Measurements from ENCODE around the gene INTS13.

INTS13 gene

GRCh38 chr12:26896913-26897312 lies 40.9 kb downstream of the INTS13 start:
- no peak for DNase-seq (ENCODE audit: insufficient read length, low spot score)
- TF ChIP-seq POLR2AphosphoS5 (IDR thresholded peaks at IDR 0.05; ENCODE audit: low read depth, low read length) = no peak
- no peak for FAIRE-seq

DNA sequence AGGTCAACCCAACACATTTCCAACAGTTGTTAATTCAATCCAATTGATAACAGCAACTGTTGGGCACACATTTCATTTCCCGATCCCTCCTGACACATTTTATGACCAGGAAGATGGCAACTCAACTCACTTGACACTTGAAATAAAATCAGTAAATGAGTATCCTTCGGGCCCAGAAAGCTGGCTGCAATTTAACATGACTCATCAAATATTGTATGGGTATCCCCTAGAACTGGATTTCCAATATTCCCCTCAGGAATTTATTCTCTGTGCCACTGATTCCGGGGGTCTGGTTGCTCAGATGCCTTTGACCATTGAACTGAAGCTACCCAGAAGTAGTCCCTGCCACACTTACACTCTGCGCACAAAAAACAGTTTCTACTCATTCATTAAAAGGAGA lies 42.1 kb downstream of the INTS13 start:
- no peak for DNase-seq (ENCODE audit: insufficient read length, low spot score)
- TF ChIP-seq POLR2A (IDR thresholded peaks at IDR 0.05; ENCODE audit: low read depth, low read length) (no peak), PAX5 (IDR thresholded peaks at IDR 0.05; ENCODE audit: insufficient read depth, low read length, severe bottlenecking) (no peak), TAF1 (IDR thresholded peaks at IDR 0.05; ENCODE audit: low read depth, low read length) (no peak), SPI1 (IDR thresholded peaks at IDR 0.05; ENCODE audit: low read depth, low read length) (no peak), POLR2AphosphoS5 (IDR thresholded peaks at IDR 0.05; ENCODE audit: low read depth, low read length) (no peak), POU2F2 (IDR thresholded peaks at IDR 0.05; ENCODE audit: low read depth, low read length) (no peak)
- FAIRE-seq = no peak

DNA sequence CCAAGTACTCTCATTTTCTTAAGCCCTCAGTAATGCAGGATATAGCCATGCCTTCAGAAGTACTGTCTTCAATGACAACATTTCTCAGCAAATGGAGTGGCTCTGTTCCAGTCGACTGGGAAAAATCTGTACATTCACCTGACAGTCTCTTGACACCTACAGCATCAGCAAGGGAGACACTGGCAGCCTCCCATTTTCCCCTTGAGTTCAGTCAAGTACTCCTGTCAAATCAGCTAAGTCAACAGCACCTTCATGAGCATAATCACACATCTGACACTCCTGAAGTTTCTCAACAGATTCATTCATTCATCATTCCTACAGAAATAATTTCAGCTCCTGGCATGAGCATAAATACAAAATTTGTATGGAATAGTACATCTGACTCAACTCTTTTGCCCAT lies 46.1 kb downstream of the INTS13 start:
- DNase-seq (ENCODE audit: insufficient read length, low spot score) = no peak
- no peak for TF ChIP-seq SPI1 (IDR thresholded peaks at IDR 0.05; ENCODE audit: low read depth, low read length)
- no peak for TF ChIP-seq POLR2A (IDR thresholded peaks at IDR 0.05; ENCODE audit: low read depth, low read length)
- no peak for TF ChIP-seq TAF1 (IDR thresholded peaks at IDR 0.05; ENCODE audit: low read depth, low read length)
- no peak for TF ChIP-seq POU2F2 (IDR thresholded peaks at IDR 0.05; ENCODE audit: low read depth, low read length)
- TF ChIP-seq PAX5 (IDR thresholded peaks at IDR 0.05; ENCODE audit: insufficient read depth, low read length, severe bottlenecking) = no peak
- TF ChIP-seq POLR2AphosphoS5 (IDR thresholded peaks at IDR 0.05; ENCODE audit: low read depth, low read length) = no peak
- no peak for FAIRE-seq

- TF ChIP-seq PAX5 (IDR thresholded peaks at IDR 0.05; ENCODE audit: insufficient read depth, low read length, severe bottlenecking) (no peak), POLR2A (IDR thresholded peaks at IDR 0.05; ENCODE audit: low read depth, low read length) (no peak), POU2F2 (IDR thresholded peaks at IDR 0.05; ENCODE audit: low read depth, low read length) (no peak), SPI1 (IDR thresholded peaks at IDR 0.05; ENCODE audit: low read depth, low read length) (no peak), POLR2AphosphoS5 (IDR thresholded peaks at IDR 0.05; ENCODE audit: low read depth, low read length) (no peak), TAF1 (IDR thresholded peaks at IDR 0.05; ENCODE audit: low read depth, low read length) (no peak)
- no peak for DNase-seq (ENCODE audit: insufficient read length, low spot score)
- no peak for FAIRE-seq
Measured at GRCh38 chr12:26890784-26891183, 47.0 kb downstream of the INTS13 start.

- FAIRE-seq = peak; percentile 97
- peak; percentile 55 for DNase-seq (ENCODE audit: insufficient read length, low spot score)
- TF ChIP-seq POLR2A (IDR thresholded peaks at IDR 0.05; ENCODE audit: low read depth, low read length) (no peak), TAF1 (IDR thresholded peaks at IDR 0.05; ENCODE audit: low read depth, low read length) (no peak), SPI1 (IDR thresholded peaks at IDR 0.05; ENCODE audit: low read depth, low read length) (no peak), POU2F2 (IDR thresholded peaks at IDR 0.05; ENCODE audit: low read depth, low read length) (no peak), PAX5 (IDR thresholded peaks at IDR 0.05; ENCODE audit: insufficient read depth, low read length, severe bottlenecking) (no peak), POLR2AphosphoS5 (IDR thresholded peaks at IDR 0.05; ENCODE audit: low read depth, low read length) (no peak)
Measured at GRCh38 chr12:26884765-26885576, 52.8 kb downstream of the INTS13 start.

DNA sequence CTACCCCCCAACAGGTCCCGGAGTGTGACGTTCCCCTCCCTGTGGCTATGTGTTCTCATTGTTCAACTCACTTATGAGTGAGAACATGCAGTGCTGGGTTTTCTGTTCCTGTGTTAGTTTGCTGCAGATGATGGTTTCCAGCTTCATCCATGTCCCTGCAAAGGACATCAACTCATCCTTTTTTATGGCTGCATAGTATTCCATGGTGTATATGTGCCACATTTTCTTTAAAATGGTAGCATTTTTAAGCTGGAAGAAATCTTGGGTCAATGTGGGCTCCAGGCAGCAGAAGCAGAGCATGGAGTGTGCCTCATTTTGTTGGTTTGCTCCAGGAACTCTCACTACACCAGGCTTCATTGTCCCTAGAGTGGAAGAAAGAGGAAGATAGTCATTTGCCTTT lies 57.2 kb downstream of the INTS13 start:
- TF ChIP-seq POU2F2 (IDR thresholded peaks at IDR 0.05; ENCODE audit: low read depth, low read length) = no peak
- TF ChIP-seq POLR2A (IDR thresholded peaks at IDR 0.05; ENCODE audit: low read depth, low read length) = no peak
- no peak for TF ChIP-seq SPI1 (IDR thresholded peaks at IDR 0.05; ENCODE audit: low read depth, low read length)
- no peak for TF ChIP-seq TAF1 (IDR thresholded peaks at IDR 0.05; ENCODE audit: low read depth, low read length)
- no peak for TF ChIP-seq PAX5 (IDR thresholded peaks at IDR 0.05; ENCODE audit: insufficient read depth, low read length, severe bottlenecking)
- FAIRE-seq = no peak

DNA sequence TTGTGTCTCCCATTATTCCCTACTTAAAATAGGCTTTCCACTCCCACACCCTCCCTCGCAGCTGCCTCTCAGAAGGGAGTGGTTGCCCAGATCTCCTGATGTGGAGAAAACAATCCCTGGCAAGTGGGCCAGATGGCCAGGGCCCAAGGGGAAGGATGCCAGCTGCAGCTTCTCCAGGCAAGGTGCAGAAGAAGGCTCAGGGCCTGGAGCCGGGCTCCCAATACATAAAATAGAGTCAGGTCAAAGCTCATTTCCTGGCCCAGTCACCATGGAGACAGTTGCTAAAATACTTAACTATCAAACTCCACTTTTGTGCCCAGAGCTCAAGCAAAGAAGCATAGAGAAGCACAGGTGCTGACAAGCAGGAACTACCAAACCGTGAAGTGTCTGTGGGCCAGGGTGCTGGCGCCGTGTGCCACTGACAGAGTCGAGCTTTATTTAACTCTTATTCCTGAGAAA lies 59.1 kb downstream of the INTS13 start:
- no peak for TF ChIP-seq POLR2AphosphoS5 (IDR thresholded peaks at IDR 0.05; ENCODE audit: low read depth, low read length)
- TF ChIP-seq PAX5 (IDR thresholded peaks at IDR 0.05; ENCODE audit: insufficient read depth, low read length, severe bottlenecking) = no peak
- no peak for TF ChIP-seq SPI1 (IDR thresholded peaks at IDR 0.05; ENCODE audit: low read depth, low read length)
- no peak for TF ChIP-seq POU2F2 (IDR thresholded peaks at IDR 0.05; ENCODE audit: low read depth, low read length)
- no peak for TF ChIP-seq TAF1 (IDR thresholded peaks at IDR 0.05; ENCODE audit: low read depth, low read length)
- TF ChIP-seq POLR2A (IDR thresholded peaks at IDR 0.05; ENCODE audit: low read depth, low read length) = no peak
- DNase-seq (ENCODE audit: insufficient read length, low spot score) (no peak), FAIRE-seq (peak; percentile 77)

More for the DNA sequence above, 57.2 kb downstream of the INTS13 start:
- no peak for DNase-seq (ENCODE audit: insufficient read length, low spot score)

DNA sequence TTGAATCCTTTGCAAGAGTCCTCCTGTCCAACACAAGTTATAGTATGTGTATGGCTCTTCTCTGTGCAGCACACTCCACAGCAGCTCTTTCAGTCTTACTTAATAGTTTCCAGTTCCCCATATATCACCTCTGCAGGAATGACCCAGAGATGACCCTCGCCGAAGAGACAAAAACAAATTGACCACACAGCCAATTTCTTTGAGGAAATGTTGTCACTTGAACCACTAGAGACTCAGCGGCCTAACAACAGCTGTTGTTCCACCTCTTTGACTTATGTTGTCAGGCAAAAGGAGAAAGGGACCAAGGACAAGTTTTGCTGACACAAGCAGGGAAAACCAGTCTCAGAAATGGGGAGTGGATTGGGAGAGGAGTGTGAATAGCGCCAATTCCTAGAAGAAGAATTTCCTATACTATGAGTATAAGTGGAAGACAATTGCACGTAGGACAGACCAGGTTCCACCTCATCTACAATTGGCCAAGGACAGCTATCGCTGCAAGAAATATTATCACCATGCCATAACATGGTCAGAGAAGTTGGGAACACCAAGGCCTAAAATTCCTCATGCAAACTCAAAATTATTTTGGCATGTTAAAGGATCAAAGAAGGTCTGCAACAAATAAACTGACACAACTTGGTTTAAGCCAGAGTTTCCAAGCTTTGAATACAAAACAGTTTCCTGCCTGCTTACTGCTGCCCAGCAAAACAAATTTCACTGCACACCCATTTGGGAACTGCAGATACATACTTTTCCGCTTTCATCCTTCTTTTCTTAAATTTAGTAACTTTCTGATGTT lies 63.1 kb downstream of the INTS13 start:
- peak; percentile 74 for FAIRE-seq
- DNase-seq (ENCODE audit: insufficient read length, low spot score) = no peak
- TF ChIP-seq PAX5 (IDR thresholded peaks at IDR 0.05; ENCODE audit: insufficient read depth, low read length, severe bottlenecking) (no peak), SPI1 (IDR thresholded peaks at IDR 0.05; ENCODE audit: low read depth, low read length) (peak; percentile 92)

- FAIRE-seq = peak; percentile 54
- no peak for DNase-seq (ENCODE audit: insufficient read length, low spot score)
- TF ChIP-seq SPI1 (IDR thresholded peaks at IDR 0.05; ENCODE audit: low read depth, low read length) (no peak), TAF1 (IDR thresholded peaks at IDR 0.05; ENCODE audit: low read depth, low read length) (no peak), POU2F2 (IDR thresholded peaks at IDR 0.05; ENCODE audit: low read depth, low read length) (no peak), PAX5 (IDR thresholded peaks at IDR 0.05; ENCODE audit: insufficient read depth, low read length, severe bottlenecking) (no peak), POLR2AphosphoS5 (IDR thresholded peaks at IDR 0.05; ENCODE audit: low read depth, low read length) (no peak), POLR2A (IDR thresholded peaks at IDR 0.05; ENCODE audit: low read depth, low read length) (no peak)
Measured at GRCh38 chr12:26872625-26873024, 65.2 kb downstream of the INTS13 start.
